Stimulated activated CD4-positive, alpha-beta T cell treated with anti-CD3 and anti-CD28 coated beads, Interleukin-1b, Interleukin-23, amount 100 ng/mL, for 4 hours (primary cell): ENCODE results near the gene CSNK2A1.

ENCODE experiments used
- DNase-seq, 2 donors: peaks; one replicate each; pipeline ENCODE4 v3.0.0-alpha.2; 2020; ENCODE audit warnings: low read depth in 2 of 2

Gene CSNK2A1

DNA sequence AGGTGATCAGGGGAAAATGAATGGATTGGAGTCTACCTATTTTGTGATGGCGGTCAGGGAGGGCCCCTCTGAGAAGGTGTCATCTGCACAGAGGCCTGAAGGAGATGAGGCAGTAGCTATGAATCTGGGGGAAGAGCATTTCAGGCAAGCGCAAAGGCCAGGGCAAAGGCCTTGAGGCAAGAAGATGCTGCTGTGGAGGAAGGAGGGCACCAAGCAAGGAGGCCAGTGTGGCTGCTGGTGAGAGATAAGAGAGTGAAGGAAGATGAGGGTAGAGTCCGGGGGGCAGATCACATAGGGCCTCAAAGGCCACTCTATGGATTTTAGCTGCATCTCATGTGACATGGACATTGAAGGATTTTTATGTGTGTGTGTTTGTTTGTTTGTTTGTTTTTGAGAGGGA lies 20.6 kb upstream of the CSNK2A1 start:
- DNase-seq: no peak

- DNase-seq: no peak
These were observed 19.6 kb upstream of the CSNK2A1 start for GRCh38 chr20:563187-563586.

- no peak for DNase-seq
These were observed 18.8 kb upstream of the CSNK2A1 start for GRCh38 chr20:562232-562897.

GRCh38 chr20:561437-562231 lies 18.0 kb upstream of the CSNK2A1 start:
- DNase-seq: peak in 1 of 2 donors; percentile 18

DNA sequence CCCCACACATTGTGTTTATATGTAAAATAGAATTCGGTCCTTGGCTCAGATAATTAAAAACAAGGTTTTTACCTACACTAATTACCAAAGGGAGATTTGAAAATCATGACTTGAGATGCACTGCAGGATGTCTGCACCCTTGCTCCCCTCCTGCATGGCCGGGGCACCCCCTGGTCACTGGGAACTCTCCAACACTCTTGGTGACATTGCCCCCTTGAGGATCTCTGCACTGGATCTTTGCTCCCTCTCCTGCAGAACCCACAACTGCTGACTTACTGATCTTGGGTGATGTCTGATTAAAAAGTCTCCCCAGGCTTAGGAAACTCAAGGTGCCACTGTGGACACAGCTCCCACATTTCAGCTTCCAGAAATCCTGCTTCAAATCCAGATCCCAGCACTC lies 17.1 kb upstream of the CSNK2A1 start:
- DNase-seq: no peak

DNA sequence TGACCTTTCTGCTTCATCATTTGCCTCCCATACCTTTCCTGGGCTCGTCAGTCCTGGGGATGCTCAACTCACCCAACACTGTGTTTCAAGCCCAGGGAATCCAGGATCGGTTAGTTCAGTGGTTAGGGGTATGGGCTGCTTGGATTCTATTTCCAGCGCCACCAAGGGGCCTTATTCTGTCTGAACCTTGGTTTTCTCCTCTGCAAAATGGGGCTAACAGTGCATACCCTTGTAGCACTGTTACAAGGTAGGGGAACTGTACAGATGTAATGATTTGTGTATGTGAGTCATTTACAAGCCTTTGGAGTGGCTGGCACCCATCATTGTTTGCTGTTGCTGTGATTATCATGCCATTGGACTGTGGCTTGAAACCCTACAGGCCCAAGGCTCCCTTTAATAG lies 14.5 kb upstream of the CSNK2A1 start:
- no peak for DNase-seq

DNA sequence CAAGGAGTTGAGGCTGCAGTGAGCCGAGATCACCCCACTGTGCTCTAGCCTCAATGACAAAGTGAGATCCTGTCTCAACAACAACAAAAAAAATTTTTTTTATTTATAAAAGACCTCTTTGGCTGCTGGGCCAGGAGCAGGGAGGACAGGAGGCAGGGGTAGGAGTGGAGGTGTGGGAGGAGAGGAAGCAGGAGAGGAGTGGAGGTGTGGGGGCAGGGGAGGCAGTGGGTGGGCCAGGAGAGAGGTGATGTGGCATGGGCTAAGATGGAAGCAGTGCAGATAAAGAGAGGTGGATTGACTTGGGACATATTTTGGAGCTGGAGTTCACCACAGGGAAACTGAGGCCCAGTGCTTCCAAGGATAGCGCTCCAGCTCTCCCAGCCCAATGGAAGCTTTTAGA lies 13.4 kb upstream of the CSNK2A1 start:
- no peak for DNase-seq

GRCh38 chr20:555976-556385 lies 12.4 kb upstream of the CSNK2A1 start:
- no peak for DNase-seq

DNA sequence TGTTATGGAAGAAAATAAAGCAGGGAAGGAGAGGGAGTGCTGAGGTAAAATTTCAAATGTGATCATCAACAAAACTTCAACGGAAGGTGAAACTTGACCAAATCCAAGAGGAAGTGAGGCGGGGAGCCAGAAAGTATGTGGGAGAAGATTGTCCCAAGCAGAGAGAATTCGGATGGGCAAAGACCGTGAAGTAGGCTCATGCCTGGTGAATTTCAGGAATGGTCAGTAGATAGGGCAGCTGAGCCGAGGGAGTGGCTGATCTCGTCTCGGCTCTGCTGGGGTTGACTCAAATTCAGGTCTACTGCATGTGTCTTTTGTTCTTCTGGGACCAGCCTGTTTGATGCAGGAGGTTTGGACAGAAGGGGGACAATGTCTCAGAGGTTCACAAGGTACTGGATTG lies 7.0 kb upstream of the CSNK2A1 start:
- no peak for DNase-seq

GRCh38 chr20:549722-550496 lies 6.3 kb upstream of the CSNK2A1 start:
- DNase-seq: no peak

GRCh38 chr20:548906-549305 lies 5.3 kb upstream of the CSNK2A1 start:
- no peak for DNase-seq

GRCh38 chr20:547394-547793 lies 3.8 kb upstream of the CSNK2A1 start:
- no peak for DNase-seq

- DNase-seq: no peak
These were observed 2.8 kb upstream of the CSNK2A1 start for GRCh38 chr20:546353-546752.

DNA sequence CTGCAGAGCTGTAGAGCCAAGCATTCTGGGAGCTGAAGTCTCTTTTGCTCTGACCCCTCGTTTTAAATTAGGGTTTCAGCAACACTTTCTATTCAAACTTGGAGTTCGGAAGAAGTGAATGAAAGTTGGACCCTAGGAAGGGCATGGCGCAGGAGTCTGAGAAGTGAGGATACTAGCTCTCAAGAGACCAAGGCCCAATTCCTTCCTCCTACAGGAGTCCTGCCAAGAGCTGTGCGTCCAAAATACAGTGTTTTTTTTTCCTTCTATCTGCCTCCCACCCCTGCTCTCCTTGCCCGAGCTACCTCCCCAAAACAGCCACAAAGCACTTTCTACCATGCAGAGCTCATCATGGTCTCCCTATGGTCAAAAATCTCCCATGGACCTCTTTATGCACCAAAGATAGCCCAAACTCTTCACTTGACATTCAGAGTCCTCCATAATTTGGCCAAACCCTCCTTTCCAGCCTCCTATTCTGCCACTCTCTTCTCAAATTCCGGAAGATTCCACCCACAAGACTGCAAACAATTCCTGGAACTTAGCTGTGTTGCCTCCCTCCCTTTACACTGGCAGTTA lies 649 bp upstream of the CSNK2A1 start:
- DNase-seq: no peak

DNA sequence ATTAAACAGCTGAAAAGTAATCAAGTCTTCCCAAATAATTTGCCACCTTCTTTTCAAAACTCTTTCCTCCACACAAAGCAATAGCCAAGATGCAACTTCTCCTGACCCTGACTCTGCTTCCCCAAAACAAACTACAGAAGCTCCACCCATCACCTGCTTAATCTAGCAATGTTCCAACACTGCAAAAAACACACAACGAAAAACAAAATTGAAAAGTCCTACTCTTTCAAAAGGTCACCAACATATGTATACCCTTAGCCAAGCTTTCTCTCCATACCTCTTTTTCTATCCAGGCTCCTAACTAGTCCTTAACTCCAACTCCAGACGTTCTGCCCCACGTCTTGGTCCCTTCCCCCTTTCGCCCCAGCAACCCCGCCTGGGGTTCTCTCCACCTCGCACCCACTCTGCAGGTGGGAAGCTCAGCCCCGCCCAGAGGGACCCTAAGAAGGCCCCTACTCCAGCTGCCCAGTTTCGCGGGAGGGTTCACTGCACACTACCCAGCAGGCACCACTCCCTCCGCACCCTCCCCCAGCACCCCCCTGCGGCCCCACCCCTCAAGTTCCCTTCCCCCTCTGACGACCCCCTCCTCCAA lies 717 bp downstream of the CSNK2A1 start:
- DNase-seq: peak in 1 of 2 donors; percentile 22

DNA sequence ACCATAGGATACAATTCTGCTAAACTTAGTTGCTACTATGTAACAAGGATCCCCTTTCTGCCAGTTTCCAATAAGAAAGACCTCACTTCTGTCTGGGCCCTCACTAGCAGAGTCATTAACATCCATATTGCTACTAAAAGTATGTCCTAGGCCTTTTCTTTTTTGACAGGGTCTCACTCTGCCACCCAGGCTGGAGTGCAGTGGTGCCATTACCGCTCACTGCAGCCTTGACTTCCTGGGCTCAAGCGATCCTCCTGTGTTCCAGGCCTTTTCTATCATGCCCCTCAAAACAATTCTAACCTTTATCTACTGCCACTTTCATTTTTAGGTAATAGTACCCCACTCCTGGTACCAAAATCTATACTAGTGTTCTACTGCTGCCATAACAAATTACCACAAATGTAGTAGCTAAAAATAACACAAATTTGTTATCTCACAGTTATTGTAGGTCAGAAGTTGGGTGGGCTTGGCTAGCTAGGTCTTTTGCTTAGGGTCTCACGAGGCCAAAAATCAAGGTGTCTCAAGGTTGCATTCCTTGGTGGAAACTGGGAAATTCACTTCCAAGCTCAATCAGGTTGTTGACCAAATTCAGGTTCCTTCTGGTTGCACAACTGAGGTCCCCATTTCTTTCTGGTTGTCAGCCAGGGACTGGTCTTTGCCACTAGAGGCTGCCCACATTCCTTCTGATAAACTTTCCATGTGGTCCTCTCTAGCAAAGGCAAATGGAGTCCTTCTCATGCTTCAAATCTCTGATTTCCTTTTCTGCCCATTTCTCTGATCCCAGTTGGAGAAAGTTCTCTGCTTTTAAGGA lies 3.0 kb downstream of the CSNK2A1 start:
- no peak for DNase-seq

DNA sequence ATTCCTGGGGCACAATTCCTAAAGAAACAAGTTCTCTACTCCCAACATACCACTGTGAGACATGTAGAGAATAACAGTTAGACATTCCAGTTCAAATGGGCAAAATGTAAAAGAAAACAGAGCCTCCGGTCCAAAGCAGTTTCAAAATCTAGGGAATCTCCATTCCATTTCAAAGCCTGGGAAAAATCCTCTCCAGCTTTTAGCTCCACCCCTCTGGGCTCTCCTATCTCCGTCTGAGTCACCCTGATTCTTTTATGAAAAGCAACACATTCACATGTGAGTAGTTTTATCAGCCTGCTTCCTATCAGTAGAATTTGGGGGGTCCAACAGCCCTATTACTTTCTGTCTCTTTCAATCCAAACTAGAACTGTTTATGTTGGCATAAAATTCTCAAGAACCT lies 3.7 kb downstream of the CSNK2A1 start:
- DNase-seq: no peak

GRCh38 chr20:539191-539590 lies 4.4 kb downstream of the CSNK2A1 start:
- DNase-seq: no peak

GRCh38 chr20:537983-538382 lies 5.6 kb downstream of the CSNK2A1 start:
- DNase-seq: no peak

DNA sequence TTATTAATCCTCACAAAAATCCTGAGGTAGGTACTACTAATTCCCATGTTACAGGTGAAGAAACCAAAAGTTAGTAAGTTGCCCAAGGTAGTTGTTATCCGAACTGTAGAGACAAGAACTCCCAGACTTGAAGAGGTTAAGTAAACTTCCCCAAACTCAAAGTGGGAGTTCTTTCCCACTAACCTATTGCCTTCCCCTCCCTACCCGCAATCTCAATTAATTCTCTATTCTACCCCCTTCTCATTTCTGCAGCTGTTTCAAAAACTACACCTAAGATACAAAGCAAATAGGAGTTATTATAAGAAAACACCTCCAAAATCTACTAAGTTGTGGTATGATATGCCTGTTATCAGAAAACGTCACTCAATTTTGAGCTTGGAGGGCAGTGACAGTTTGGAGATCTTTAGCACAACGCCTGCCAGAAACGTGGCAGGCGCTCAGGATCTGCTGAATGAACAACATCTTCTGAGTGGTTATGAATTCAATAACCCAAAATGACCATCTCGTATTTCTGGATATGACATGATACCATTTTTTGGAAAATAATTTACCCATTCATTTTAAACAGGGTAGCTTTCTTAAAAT lies 7.1 kb downstream of the CSNK2A1 start:
- no peak for DNase-seq

- DNase-seq: no peak
These were observed 7.6 kb downstream of the CSNK2A1 start for GRCh38 chr20:535958-536357.
